HG02588 (cell line): Measurements from ENCODE around the gene CHMP4A.
A peak's percentile ranks its signal among the peaks of the same experiment; 100 is the strongest.

Experiments used
- ATAC-seq: cut with Tn5 transposase; IDR thresholded peaks from one replicate; pipeline ENCODE4 v1.9.1; 2021; ENCODE audit warnings: mild to moderate bottlenecking, moderate library complexity; ENCODE audit not compliant: unreplicated experiment

Gene CHMP4A

DNA sequence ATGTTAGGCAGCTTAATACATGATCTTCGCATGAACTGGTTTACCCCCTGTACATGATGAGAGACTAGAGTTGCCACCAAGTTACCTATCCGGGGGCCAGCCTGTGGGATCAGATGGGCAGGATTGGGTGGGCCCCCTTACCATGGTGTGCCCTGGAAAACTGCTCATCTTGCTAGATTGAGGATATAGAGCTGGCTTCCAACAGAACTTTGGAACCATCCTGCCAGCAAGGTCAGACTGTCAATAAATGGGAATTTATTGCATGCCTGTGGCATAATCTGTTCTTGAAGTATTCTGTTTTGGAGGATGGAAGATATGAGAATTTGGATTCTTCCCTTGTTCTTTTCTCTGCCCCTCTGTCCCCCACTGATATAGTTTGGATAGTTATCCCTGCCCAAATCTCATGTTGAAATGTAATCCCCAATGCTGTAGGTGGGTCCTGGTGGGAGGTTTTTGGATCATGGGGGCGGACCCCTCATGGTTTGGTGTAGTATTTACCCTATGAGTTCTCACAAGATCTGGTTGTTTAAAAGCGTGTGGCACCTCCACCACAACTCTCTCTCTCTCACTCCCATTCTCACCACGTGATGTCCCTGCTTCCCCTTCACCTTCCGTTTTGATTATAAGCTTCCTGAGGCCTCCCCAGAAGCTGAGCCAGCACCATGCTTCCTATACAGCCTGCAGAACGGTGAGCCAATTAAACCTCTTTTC, 14.3 kb downstream of the CHMP4A start:
- ATAC-seq: no peak

DNA sequence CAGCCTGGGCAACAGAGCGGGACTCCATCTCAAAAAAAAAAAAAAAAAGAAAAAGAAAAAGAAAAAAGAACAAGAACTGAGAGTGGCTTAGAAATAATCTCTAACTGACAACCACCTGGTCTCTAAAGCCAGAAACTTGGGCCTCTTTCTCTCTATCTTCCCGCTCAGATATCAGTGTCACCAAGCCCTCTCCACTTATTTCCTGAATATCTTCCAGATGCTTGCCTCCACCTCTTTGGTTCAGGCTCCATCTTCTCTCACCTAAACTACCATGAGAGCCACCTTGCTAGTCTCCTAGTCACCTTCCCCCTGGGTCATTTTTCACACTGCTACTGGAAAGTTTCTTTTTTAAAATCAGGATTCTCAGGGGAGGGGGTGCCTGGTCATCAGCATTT, 16.2 kb downstream of the CHMP4A start:
- no peak for ATAC-seq

DNA sequence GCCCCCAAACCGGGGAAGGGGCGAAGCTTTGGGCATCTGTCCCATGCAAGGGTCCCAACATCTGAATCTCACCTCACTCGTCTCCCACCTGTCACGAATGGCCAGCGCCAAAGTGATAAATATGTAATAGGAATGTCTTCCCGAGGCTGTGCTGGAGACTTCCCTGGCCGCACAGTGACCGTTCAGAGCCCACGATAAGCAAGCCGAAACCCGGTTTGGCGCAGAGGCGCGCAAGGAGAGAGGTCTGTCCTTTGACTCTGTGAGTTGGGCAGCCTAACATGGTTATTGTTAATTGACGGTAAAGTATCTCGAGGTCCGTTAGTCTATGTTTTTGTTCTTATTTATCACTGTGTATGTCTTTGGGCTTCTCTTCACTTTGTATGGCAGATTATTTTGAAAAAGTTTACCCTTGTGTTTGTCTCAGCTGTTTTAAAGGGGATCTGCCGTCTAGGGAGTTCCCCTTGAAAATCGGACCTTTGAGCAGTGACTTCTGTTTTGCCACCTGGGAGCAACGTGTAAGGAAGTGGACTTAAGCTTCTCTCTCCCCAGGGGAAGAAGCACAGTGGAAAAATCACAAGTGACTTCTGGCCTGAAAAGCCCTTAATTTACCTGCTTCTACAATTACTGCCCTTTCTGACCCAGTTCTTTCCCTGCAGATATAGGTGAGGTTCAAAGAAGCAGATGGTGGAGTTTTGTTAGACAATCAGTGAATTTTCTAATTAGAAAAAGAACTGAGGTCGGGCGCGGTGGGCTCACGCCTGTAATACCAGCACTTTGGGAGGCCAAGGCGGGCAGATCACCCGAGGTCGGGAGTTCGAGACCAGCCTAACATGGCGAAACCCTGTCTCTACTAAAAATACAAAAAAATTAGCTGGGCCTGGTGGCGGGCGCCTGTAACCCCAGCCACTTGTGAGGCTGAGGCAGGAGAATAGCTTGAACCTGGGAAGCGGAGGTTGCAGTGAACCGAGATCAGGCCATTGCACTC, 16.9 kb downstream of the CHMP4A start:
- ATAC-seq: peak; percentile 15

DNA sequence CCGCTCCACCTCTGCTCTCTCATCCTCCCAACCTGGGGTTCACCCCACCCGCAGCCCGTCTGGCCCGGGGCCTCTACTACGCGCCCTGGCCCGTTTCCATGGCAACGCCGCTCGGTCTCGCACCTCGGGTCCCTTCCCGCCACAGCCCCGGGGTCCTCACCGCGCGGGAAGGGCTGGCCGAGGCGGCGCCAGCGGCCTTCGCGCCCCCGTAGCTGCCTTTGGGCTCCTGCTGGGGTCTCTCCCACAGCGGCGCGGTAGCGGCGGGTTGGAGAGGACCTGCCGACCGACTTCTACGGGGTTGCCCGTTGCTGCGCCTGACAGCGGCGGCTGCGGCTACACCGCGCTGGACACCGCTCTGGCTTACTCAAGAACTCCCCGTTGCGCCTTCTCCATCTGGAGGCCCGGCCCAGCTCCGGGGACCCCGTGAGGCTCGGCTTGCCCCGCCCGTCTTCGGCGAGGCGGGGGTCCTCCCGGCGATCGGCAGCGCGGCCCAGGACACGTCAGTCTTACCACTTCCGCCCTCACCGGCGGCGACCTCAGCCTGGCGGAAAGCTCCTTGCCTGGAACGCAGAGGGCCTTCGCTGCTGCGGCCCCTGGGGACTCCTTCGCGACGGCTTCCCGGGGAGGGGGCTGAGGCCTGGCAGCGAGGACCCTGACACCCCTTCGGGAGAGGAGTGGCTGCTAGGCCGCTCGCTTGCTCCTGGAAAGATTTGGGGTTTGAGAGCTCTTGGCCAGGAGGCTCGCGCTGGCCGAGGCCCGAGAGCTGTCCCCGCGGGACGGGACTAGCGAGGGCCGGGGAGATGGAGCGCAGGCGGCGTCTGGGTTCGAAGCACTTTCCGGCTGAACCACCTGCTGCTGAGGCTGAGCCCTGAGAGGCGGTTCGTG, 17.9 kb downstream of the CHMP4A start, which contains the start of gene TM9SF1:
Gene TM9SF1 (minus strand): TSS at position 256 of the 885 bp plus-strand sequence. CDS start 422 bp downstream, outside the sequence.
- peak; percentile 78 for ATAC-seq

DNA sequence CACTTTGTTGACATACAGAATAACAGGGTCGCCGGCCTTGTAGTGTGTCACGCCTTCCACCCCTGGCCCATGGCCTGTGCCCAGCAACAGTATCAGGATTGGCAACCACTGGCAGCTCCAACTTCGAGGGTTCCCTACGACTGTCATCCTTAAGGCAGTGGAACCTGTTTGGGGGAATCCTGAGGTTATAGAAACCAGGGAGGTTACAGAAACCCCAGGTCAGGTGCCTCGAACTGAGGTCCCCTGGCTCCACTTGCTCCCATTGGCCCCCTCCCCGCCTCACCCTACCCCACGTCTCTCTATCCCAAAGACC, 18.5 kb downstream of the CHMP4A start:
- ATAC-seq: no peak

DNA sequence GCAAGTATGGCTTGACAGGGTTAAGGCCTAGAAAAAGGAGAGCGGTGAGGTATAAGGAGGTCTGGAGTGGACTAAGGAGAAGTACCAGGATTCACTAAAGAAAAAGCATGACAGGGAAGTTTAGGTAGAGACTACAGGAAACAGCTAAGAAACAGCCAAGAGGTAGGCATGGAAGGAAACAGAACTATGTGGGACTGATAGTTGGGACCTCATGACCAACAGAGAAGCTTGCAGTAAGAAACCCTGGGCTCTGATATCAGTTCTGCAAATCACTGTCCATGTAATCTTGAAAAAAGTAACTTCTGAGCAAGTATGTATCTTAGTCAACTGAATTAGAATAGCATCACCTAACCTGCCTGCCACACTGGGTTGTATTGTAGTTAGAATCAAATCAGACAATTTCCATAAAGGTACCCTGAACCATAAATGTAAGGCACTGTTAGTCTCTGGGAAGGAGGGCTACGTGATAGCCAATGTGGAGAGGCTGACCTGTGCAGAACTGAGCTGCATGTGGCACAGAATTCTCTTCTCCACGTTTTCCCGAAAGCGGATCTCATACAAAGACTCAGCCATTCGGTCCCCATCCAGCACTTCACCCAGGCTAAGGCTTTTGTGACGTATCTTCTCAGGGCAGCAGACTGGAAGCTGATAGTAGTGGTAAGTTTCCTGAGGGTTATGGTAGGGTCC, 19.0 kb downstream of the CHMP4A start:
- ATAC-seq: no peak

DNA sequence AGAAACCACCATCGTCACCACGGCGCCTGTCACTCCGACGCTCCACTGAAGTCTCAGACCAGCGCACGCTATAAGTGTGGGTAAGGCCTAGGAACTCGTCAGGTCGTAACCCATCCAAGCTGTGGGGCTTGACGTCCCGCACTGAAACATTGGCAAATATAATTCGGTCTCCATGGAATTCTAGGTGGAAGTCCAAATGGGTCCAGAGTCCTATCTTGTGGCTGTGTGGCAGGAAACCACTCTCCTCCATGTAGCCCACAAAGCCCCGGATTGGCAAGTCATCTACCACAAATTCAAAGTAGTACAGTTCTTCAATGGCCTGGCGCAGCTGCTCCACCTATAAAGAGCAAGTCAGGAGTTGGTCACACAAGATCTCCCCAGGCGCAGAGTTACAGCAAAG, 20.4 kb downstream of the CHMP4A start:
- ATAC-seq: no peak

DNA sequence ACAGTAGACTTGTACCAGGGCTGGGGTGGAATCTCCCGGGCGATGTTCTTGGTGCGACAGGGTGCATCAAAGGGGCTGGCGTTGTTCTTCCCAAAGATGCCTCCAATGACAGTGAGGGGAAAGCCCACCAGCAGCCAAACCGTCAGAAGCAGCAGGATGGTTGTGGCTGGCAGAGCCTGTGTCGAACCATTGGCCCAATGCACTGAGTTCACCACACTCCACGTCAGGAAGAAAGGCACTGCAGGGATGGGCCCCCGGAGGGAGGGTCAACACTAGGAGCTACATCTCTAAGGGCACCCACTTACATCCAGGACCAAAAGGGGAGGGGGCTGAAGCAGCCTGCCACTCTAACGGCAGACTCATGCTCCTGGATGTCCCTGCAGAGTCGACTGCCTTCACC, 22.9 kb downstream of the CHMP4A start:
- no peak for ATAC-seq

DNA sequence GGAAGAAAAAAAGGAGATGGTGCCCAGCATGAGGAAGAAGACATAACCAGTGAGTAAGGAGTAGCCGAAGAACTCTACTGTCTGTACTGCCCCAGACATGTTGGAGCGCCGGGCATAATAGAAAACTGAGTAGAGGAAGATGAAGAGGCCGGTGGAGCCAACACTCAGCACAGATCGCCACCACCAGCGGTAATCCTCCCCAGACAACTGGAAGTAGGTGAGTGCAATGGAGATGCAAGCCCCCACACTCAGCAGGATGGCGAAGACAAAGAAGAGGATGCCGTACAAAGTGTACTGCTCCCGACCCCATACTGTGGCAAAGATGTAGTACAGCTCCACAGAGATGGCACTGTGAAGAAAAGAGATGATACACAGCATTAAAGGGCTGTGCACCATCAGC, 23.8 kb downstream of the CHMP4A start:
- ATAC-seq: no peak

DNA sequence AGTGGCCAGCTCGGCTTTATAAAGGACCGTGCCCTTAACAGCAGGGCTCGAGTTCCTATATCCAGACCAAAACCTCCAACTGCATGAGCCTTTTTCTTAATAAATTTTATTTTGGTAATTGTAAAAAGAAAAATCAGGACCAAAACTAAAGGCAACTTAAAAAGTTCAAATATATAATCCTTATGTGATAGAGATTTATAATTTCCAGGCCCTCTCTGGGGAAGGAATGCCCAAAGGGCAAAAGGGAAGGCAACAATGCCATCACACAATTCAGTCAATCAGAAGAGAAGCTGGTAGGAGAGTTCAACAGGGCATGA, 24.3 kb downstream of the CHMP4A start:
- no peak for ATAC-seq

DNA sequence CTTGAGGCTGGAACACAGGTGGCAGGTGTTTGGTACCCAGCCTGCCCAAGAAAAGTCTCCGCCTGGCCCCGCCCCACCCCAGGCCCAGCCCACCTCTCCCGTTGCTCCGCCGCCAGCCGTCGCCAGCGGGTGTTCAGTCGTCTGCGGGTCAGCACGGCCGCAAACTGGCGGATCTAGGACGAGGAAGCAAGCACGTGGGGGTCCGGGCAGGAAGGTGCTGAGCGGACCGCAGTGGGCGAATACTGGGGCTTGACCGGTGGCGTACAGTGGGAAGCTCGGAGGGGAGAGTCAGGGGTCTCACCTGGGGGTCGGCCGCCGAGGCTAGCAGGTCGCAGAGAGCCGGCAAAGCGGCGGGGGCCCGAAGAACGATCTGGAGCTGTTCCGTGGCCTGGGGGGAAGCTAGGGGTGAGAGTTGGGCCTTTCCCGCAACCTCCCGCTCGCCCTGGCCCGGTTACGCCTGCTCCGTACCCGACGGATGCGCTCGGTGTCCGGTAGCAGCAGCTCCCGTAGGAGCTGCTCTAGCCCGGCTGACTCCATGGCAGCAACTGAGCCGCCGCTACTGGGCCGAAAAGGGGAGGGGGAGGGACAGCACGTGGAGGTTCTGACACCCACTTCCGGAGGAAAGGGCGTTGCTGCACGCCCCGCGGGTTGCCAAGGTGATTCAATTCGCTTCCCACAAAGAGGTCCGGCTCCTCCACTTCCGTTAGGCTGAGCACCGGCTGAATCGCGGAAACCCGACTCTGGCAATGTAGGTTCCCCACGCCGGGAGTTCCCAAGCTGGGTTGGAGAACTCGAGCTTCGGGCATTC, 24.8 kb downstream of the CHMP4A start, which contains the start of gene IPO4:
Gene IPO4 (minus strand): TSS at position 566 of the 808 bp plus-strand sequence. CDS start 29 bp downstream, at position 537.
- peak; percentile 86 for ATAC-seq

DNA sequence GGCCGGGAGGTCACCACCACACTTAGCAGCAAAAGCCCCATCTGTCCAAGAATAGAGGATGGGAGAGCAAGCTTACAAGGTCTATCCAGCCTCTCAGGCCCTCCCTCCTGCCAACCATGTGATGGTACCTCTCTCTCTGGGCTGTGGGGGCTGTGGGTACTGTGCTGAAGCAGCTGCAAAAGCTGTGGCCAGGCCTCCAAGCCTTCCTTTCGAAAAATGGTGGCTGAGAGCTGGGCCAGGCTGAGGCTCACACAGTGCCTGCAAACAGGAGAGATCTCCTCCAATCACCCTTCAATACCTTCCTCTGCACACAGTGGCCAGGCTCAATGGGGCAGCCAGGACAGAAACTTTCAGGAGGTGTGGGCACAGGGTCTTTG, 25.8 kb downstream of the CHMP4A start:
- no peak for ATAC-seq

DNA sequence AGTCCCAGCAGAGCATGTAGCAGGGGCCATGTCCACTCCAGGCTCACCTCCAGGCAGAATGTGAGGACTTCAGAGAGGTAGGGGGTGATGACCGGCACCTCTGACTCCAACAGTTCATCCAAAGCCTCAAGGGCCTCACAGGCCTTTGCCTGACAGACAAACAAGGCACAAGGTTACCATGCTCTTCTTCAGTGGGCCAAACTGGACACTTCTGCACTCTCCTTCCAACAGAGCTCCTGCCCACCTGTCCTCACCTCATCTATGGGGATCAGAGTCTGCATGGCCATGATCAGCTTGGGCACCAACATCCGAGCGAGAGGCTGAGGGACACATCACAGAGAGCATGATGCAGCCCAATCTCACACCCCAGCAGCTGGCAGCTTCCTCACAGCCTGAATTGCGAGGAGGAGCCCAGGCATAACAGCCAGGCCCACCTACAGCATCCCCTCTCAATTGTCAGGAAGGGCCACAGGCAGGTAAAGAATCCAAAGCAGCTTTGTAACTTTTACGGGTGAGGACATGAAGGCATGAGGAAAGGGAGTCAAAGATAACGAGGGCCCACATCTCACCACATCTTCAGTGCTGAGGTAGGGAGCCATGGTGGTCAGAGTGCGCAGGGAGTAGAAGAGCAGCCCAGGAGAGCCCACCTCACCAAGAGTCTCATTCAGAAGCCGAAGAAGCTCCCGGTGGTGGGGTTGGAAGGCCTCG, 26.3 kb downstream of the CHMP4A start:
- no peak for ATAC-seq

DNA sequence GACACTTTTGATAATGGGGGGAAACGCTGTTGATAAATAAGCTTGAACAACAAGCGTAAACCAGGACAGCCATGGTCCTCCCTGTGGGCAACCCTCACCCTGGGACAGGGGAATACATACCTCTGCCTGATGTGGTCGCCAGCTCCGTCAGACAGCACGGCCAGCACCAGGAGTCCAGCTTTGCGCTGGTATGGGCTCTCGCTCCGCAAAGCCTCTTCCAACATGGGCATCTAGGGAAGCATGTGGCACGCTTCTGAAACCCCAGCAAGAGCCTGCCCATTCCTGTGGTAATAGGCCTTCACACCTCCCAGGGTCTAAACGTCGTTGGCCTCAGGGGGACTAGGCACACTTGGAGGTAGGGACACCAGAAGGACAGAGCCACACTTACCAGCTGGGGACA, 27.5 kb downstream of the CHMP4A start:
- ATAC-seq: no peak

DNA sequence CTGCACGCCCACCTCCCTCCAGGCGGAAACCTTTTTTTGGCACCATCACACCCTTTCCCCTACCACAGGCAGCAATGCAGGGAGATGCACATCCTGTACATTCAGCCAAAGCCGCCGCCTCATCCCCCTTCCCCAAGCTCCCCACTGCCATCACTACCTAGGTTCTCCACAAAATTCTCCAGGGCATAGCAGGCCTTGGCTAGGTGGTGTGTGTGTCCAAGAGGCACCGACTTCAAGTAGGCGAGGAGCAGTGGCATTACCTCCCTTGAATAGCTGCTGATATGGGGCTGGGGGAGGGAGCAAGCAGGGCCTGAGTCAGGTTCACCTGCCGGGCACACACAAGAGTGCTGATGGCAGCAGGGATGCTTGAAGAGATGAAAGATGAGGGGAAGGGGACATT, 28.3 kb downstream of the CHMP4A start:
- ATAC-seq: no peak

DNA sequence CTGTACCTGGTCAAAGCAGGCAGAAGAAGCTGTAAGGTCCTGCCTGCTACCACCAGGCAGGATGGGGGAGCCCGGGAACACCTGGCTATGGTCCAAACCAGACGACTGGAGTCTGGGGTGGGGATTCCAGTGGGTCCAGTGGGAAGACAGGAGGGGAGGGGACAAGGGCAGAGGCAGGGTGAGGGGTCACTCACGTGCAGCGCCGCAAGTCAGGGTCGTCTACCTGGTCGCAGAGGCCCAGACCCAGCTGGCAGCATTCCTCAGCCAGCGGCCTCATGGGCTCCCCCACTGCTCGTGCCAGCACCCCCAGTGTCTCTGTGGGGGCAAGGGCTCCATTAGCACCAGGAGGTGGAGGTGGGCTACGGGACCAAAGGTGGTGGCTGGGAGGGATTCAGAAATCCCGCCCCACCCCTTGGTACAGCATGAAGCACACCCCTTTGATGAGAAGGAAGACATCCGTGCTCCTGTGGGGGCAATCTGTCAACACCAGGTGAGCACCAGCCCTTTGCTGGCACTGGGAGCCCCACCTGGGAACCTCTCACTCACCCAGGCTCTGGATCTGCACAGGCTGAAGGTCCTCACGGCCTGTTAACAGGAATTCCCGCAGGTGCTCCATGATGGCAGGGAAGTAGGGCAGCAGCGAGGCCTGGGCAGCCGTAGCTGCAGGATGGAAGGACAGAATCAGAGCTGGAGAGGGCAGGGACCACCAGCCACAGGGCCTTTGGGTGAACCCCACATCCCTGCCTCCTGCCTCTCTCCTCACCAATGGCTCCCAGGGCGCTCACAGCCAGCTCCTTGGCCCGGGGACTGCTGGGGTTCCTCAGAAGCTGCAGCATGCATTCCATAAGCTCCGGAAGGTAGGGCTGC, 29.0 kb downstream of the CHMP4A start:
- ATAC-seq: no peak

DNA sequence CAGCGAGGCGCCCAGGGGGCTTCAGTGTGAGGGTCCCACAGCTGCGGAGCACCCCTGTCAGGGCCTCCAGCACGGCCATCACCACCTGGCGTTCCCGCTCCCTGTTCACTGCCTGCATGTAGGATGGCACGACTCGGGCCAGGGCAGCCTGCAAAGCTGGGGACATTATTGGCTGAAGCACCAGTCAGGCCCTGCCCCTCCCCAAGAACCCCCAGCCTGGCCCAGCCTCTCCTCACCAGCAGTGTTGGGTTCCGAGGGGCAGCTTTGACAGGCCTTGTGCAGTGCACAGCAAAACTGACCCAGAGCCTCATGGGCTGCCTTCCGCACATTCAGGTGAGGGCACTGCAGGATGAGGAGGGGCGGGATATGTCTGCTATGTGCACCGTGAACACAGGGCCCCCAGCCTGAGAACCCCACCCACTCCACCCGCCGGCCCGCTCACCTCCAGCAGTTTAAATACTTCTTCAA, 30.2 kb downstream of the CHMP4A start:
- no peak for ATAC-seq
